SU-DHL-6 (cell line): ENCODE measurements around the gene KRT73.

Source experiments
- CTCF ChIP-seq: fragments of 200-600 bp; sonication (generic); IDR thresholded peaks from one replicate; pipeline ENCODE4 v1.5.1; 2017; ENCODE audit warnings: antibody characterized with exemption, mild to moderate bottlenecking, low read length, moderate library complexity; ENCODE audit not compliant: insufficient read depth, poor library complexity, severe bottlenecking
- EZH2phosphoT487 ChIP-seq: fragments of 200-600 bp; sonication (generic), shearing (Covaris generic); conservative IDR thresholded peaks from 2 replicates; pipeline ENCODE4 v1.6.1; 2018; ENCODE audit warnings: mild to moderate bottlenecking, antibody characterized with exemption, low read length, moderate library complexity, mixed read lengths

DNA sequence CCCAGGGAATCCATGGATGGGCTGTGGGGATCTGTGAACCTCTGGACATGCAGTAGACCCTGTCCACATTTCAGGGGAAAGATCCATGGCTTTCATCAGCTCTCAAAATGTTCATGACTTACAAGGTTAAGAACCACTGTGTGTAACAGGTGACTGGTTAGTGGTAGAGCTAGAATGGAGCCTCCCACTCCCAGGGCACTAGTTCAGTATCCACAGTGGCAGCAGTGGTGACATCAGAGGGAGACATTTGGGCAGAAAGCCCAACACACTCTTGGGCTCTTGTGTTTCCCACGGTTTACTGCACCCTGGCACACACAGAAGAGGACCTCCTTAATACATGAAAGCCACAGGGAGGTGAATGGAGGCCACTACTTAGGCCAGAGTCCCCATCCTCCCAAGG is 53.8 kb downstream of the KRT73 start:
- TF ChIP-seq CTCF (no peak), EZH2phosphoT487 (no peak)
